NCI-H187 (cell line): Measurements from ENCODE around the gene PHACTR1.
A peak's percentile ranks its signal among the peaks of the same experiment; 100 is the strongest.

ENCODE experiments used
- DNase-seq, 2 experiments: peaks; one replicate each; lab custom pipeline; 2025; lab: John Stamatoyannopoulos, UW

Gene PHACTR1

DNA sequence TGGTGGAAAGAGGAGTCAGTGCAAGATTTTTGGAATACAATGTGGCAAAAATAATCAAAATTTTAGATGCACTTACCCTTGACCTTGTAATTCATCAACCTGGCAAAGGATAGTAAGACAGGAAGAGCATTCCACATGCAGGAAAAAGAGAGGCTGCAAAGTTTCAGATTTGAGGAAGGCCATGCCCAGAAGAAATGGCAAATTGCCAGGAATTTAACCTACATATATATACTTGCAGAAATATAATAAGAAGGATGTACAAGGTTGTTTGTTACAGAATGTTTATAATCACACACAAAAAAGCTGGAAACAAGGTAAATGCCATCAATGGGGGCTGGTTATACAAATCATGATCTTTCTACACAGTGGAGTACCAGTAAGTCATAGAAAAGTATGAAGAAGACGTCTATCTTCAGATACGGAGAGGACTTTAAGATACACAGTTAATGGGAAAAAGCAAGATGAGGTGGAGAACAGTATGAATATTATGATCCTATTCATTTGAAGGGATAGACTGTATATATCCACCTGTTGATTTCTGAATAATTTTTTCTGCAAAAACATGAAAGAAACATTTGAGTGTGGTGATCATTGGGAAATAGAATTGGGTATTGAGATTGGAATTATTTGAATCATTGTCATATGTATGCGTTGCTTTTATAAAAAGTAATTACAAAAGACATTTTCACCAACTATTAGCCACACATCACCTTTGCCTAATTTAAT, 358.0 kb downstream of the PHACTR1 start:
- DNase-seq, result no peak

DNA sequence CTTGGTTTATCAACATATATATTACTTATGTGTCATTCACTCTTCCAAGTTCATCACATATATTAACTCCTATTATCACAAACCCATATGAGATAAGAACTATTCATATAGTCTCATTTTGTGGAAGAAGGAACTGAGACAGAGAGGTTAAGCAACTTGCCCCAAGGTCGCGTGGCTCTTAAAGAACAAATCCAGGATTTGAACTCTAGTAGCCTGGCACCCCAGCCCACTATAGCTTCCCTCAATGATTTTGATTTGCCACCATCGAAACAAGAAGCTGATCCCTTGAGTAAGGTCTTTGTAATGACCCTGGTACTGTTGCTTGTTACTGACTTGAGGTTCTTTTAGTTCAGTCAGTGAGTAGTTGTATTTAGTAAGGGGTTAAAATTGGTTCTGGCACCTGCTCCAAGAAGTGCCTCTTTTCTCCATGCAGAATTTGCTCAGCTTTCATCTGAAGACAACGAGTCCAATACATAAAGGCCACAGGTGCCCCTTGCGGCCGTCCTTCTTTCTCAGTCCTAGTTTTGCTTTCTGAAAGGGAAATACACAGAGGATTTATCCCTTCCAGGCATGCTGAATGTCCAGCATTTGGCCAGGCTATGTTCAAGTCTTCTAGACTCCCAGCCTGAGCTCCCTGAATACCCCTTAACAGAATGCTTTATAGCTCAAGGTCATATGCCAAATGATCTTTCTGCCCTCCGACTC, 358.7 kb downstream of the PHACTR1 start:
- no peak for DNase-seq

DNA sequence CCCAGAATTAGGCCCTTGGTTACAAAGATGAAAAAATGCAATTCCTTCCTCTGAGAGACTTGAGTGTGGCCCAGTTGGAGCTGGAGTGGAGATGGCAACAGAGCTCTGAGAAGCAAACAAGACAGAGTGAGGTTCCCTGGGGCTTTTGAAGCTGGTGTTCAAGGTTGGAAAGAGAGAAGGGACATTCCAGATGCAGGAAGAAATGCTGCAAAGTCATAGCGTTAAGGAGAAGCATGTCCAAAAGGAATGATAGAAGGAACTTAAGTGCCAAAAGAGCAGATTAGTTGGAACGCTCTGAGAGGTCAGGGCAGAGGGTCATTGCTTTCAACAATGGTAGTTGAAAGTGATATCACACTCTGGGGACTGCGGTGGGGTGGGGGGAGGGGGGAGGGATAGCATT, 360.0 kb downstream of the PHACTR1 start:
- DNase-seq, result no peak

DNA sequence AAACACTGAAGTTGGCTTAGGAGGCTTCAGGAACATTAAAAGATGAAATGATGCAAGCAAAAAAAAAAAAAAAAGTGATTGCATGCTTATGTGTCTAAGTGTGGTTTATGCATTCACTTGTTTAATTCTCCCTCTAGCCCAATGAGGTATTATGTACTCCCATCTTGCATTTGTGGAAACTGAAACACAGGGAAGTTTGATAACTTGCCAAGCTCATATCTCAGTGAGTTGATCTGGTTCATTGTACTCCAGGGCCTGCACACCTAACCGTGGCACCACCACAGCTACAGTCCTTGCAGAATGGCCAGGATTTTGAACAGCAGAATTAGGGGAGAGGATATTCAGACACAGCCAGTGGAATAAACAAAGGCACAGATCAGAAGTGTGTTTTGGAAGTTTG, 360.6 kb downstream of the PHACTR1 start:
- DNase-seq, result no peak

DNA sequence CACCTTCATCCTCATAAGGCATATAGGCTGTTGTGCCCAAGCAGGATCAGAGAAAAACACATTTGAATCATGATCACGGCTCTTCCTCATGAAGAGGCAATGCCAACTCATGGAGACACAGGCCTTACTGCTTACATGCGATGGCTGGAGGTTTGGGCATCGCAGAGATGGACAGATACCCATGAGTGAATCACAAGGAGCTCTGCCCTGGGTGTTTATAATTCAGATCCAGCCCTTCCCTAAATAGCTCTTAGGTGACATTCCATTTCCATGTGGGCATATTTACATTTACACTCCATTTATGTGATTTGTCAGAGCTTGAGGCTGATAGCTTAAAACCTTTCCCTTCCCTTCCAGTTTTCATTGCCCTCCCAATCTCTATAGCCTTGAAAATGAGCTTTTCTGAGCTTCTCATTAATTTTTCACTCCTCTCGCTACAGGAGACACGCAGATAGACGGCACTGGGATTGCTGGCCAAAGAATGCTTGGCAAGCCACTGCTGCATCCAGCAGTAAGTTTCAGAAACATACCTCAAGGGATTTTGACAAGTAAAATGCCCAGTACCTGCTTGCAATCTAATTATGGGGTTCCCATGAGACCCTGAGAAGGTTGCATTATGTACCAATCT, 362.6 kb downstream of the PHACTR1 start:
- DNase-seq, result no peak

DNA sequence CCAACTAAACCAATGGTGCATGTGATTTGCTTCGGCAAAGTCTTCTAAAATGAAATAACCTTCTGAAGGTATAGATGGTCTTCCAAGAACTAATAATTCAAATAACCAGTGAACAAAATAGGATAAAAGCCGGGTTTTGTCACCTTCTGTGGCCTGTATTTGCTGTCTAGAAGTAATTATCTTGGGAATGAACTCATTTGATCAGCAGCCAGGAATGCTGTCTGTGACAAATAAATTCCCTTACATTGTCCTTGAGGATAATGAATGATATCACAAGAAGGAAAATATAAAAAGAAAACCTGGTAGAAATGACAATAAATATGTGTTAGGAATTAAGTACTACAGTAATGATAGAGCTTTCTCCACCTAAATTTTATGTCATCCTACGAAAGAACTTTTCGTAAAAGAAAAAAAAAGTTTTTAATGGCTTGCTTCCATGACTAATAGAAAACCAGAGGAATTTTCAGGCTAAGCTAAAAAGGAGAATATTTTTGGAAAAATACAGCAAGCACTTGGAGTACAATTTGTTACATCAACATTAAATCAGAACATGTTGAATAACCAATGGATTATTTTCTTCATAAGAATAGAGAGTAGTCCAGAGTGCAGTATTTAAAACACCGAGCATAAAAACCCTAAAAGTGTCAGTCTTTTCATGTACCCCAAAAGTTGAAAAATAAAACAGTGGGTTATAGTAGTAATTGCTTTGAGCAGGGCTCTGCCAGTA, 364.1 kb downstream of the PHACTR1 start:
- no peak for DNase-seq

DNA sequence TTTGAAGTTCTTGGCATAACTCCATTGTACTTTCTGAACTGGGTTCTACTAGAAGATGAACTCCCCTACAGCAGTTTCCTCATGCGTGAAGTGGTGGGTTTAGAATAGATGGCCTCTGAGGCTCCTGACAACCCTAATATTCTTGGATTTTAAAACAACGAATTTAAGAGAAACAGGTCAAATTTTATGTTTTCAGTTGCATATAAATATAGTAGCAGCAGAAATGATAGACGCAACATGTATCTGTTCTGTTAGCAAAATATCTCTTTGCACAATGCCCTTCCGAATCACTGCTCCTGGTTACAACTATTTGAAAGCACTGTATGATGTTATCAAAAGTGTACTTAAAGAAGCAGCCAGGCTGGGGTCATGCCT, 364.6 kb downstream of the PHACTR1 start:
- no peak for DNase-seq

DNA sequence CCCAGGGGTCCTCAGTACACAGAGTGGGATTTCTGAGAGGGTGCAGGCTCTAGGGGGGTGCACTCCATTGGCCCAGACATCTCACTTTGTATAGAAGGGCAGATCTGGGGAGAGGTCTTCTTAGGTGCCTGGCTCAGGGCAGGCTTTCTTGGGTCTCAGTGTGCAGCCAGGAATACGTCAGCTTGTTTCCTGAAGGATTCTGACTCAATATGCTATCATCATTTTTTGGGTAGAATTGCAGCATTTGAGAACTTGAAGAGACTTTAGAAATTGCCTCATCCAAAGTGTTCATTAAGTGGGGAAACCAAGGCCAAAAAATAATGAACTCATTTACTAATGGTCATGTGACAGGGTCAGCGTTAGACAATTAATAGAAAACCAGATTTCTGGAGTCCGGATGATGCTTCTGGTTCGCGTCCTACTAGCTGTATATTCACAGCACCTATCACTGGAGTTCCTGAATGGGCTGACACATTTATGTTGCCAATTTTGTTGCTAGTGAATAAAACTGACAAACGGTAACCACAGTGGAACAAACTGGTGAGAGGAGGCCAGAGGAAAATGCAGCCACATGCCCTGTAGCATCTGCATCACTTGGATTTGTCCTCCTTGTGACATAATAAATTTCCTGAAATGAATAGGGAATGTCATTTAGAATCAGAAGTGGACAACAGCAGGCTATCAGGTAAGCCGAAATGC, 372.9 kb downstream of the PHACTR1 start:
- no peak for DNase-seq

DNA sequence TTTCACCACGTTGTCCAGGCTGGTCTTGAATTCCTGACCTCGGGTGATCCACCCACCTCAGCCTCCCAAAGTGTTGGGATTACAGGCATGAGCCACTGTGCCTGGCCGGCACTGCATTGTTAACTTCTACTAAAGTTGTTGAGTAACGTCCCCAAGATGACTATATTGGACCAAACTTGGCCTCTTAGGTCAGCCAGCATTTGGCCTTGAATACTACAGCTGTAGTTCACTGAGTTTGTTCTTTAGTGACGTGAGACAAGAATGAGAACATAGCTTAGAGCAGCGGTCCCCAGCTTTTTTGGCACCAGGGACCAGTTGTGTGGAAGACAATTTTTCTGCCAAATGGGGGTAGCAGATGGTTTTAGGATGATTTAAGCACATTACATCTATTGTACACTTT, 374.6 kb downstream of the PHACTR1 start:
- DNase-seq, result no peak

DNA sequence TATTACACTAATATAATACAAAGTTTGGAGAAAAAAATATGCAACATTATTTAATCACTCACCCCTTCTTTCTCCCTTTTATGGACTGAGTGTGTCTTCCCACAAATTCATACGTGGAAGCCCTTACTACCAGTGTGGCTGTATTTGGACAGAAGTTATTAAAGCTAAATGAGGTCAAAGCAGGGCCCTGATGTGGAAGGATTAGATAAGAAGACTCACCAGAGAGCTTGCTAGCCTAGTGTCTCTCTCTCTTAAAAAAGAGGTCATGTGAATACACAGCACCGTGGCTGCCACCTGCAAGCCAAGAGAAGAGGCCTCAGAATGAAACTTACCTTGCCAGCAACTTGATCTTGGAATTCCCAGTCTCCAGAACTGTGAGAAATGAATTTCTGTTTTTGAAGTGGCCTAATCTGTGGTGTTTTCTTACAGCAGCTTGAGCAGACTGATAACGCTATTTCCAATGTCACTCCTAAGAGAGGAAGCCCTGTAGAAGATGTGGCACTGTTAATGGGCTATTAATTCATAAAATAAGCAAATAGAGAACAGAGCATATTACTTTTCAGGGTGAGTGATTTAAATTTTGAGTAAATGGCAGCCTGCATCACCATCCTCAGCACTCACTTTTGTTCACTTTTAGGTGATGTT, 378.3 kb downstream of the PHACTR1 start:
- DNase-seq, result no peak

DNA sequence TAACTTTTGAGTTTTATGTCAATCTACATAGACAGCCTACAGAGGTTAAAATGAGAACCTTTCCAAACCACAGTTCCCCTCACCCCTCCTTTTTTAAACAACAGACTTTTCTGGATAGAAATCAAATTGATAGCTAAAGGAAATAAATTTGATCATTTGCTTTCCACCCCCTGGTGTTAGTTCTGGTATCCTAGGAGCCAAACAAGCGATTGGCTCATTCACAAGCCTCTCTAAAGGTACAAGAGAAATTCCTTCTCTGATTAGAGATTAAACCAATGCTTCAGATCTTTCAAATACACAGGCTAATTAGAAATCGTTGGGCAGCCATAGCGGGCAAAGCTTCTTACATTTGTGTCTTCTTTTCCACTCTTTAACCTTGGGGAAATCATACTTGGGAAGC, 379.5 kb downstream of the PHACTR1 start:
- DNase-seq, result no peak

DNA sequence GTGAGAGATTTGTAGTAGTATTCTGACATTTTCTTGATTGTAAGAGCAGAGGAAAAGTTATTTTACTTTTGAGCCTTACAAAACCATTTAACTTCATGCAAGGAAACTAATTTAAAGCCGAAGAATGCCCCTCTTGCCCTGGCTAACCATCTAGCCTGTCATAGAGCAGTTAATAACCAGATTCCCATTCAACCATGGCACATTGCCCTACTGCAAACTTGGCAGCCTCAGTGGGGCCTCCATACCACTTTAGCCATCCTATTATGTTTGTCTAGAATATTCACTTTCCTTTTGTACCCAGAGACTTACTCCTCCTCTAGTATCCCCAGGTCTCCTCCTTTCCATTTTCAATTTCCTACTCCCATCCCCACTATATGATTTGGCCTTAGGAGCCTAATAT, 380.9 kb downstream of the PHACTR1 start:
- DNase-seq, result no peak

DNA sequence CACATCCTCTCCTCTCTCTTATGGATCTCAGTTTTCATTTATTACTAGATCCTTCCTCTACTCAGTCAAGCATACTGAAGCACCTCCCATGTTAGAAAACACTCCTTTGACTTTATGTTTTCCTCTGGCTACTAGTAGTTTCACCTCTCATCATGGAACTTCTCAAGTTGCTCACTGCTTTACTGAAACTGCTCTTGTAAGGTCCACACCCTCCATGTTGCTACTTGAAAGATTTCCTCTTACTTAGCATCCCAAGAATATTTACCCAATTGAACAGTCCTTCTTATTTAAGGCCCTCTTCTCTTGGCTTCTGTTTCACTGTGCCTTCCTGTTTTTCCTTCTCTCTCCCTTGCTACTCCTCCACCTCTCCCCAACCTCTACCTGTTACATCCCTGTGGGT, 381.4 kb downstream of the PHACTR1 start:
- DNase-seq, result no peak

DNA sequence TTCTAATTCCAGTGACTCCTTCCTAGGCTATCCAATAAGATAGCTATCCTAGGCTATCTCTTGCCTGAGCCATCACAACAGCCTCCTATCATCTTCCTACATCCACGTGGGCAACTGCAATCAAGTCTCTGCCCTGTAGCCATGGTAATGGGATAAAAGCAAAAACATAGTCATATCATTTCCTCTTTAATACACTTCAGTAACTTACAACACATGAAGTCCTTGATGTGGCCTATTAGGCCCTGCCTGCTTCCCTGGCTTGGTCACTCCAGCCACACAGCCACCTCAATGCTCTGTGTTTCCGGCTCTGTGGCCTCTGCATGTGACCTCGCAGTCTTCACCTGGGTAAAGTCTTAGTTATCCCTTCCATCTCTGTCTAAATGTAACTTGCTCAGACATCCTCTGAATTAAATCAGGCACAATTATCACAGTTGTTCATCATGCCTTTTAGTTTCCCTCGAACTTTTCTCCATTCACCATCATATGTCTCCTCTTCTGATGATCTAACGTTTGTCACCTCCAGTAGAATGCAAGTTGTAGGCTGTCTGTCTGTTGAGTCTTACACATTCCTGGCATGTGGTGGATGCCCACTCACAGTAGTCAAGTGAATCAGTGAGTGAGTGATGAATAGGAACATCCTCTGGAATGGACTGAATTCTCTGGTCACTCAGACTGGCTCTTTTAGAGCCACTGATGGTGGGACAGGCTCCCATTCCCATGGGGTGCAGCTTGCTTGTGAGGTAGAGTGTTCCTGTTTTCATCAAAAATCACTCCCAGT, 382.4 kb downstream of the PHACTR1 start:
- no peak for DNase-seq

DNA sequence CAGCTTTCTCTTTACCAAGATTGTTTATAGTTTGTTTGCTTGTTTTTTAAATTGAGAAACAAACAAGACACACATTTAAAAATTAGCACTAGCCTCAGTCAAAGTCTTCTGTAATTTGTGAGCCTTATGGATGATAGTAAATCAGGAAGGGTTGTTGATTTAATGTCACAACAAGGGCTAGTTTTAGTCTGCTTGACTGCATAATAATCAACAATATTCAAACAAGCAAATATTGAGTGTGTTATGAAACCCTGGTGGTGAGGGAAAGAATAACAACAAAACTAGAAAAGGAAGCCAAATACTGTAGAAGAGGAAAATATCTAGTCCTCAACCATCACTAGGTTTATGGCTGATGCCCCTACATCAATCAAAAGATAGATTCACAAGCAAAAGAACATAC, 383.2 kb downstream of the PHACTR1 start:
- no peak for DNase-seq

DNA sequence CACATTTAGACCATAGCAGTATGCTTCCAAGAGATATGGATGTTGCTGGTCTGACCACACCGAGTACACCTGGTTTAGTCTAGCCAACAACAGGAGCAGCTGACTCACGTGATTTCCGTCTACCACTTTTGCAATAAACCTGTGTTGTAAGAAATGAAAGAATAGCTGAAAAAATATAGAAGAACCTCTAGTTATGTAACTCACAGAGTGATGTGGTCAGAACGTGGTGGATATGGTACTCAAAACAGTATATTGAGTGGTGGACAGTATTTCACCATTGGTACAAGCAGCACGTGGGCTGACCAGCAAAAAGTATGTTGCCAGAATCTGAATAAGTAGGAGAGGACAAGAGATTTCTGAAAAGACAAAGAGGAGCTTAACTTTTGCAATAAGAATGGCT, 384.8 kb downstream of the PHACTR1 start:
- no peak for DNase-seq

DNA sequence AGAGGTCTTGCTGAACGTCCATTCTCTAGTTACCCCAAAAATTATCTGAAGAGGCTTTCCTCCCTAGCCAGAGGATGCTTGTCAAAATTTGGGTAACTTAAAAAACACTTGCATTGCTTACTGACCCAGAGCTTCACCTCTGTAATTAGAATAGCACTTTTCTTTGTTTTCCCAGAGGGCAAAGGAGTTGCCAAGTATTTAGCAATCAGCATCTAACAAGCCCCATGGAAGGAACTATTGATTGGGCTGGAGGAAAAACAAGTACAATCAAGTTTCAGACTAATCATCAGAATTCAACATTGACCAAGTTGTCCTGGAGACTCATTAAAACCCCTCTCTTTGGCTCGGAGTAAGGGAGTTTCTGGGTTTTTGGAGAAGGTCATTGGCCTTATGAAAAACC, 385.4 kb downstream of the PHACTR1 start:
- no peak for DNase-seq

DNA sequence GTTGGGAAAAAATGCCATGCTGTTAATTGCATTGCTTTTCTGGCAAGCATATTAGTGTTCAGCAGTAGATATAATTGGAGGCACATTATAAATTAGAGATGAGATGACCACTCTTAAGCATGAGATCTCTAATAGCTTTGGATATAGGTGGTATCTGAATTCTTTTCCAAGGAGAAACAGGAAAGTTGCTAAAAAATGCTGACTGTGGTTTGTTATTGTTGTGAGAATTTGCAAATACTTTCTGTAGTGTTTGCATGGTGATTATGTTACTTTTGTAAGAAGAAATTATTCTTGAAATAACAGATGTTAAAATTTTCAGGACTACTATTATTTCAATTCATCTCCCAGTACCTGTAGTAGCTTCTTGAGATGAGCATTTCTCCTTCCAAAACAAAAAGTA, 386.6 kb downstream of the PHACTR1 start:
- no peak for DNase-seq

DNA sequence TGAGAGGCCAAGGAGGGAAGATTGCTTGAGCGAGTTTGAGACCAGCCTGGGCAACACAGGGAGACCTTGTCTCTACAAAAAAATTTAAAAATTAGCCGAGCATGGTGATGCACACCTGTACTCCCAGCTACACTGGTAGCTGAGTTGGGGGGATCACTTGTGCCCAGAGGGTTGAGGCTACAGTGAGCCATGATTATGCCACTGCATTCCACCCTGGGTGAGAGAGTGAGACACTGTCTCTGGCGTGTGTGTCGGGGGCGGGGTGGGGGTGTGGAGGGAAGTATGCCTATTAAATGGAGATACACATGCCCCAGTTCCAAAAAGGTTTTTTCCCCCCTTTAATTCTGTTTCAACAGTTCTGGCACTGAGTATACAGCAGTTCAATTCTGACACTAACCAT, 388.6 kb downstream of the PHACTR1 start:
- no peak for DNase-seq

DNA sequence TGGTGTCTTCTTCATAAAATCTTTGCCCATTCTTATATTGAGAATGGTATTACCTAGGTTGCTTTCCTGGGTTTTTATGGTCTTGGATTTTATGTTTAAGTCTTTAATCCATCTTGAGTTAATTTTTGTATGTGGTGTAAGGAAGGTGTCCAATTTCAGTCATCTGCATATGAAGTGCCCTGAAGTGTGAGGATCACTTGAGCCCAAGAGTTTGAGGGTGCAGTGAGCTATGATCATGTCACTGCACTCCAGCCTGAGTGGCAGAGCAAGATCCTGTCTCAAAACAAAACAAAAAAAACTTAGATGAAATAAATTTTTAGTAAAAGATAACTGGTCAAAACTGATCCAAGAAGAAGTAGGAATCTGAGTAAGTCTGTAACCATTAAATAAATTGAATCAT, 396.4 kb downstream of the PHACTR1 start:
- peak in 1 of 2 experiments; percentile 6 for DNase-seq

DNA sequence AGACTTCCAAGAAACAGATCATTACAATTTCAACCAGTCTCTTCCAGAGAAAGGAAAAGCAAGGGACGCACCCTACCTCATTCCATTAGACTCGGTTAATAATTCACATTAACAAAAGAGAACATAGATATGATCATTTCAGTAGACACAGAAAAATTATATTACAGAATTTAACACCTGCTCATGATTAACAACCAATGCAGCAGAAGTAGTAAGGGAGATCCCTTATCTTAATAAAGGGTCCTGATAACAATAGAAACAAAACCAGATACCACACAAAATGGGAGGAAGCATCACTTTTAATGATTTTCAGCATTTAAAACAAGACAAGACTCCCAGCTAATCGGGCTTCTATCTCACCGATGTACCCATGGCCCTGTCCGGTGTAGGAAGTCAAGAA, 396.8 kb downstream of the PHACTR1 start:
- DNase-seq, result no peak
